GM18520 (cell line): ENCODE data around the gene GNG11.
"Not testable (repeated sequence)": the region's sequence is repeated elsewhere in the genome, so short reads cannot be mapped to it uniquely, and the experiment has no call there.

Experiments used
- ATAC-seq: cut with Tn5 transposase; IDR thresholded peaks from one replicate; pipeline ENCODE4 v1.9.1; 2021; ENCODE audit not compliant: unreplicated experiment

GNG11 gene

GRCh38 chr7:93911242-93911641 is 10.3 kb upstream of the GNG11 start:
- ATAC-seq: not testable (repeated sequence)

- peak; percentile 37 for ATAC-seq
Observed at GRCh38 chr7:93911661-93912060, 9.9 kb upstream of the GNG11 start.

- ATAC-seq: no peak
Observed at GRCh38 chr7:93913197-93913596, 8.3 kb upstream of the GNG11 start.

DNA sequence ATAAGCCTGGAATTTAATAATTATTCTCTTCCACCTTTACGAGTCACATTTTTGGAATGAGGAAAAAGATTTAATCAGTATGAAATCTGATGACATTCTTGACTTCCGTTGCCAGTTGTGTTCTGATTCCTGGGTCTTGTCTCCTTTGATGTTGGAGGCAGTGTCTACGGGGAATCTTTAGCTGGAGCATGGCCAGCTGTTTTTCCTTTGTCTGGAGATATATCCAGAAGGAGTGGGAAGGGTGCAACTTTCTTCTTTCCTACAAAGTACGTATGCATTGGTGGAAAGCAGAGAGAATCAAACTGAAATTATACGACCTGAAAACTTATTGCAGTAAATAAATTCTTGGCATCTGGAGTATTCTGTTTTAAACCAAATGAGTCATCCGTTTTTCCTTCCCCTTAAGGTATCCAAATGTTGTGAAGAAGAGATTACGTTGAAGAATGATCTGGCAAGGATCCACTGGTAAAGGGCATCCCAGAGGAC is 6.9 kb upstream of the GNG11 start:
- ATAC-seq: no peak

- ATAC-seq: not testable (repeated sequence)
Observed at GRCh38 chr7:93915206-93915842, 6.2 kb upstream of the GNG11 start.

DNA sequence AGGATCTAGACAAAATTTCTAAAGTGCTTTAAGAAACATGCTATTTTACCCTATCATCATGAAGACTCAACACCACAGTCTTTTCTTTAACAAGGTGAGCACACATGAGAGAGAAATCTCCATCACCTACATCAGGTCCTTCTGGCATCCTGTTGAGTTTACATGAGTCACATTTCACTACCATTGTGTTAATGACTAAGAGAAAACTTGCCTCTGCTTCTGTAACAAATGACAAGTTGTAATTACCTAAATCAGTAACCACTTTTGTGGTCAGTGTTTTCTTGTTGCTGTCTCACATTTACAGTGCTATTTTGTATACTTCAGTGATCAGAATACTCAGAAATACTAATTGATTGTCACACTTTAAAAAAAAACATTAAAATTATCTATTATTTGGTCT is 5.6 kb upstream of the GNG11 start:
- ATAC-seq: peak; percentile 76

GRCh38 chr7:93916315-93916714 is 5.2 kb upstream of the GNG11 start:
- ATAC-seq: not testable (repeated sequence)

- no peak for ATAC-seq
Observed at GRCh38 chr7:93920496-93921182, 896 bp upstream of the GNG11 start.

GRCh38 chr7:93921186-93921585 is 349 bp upstream of the GNG11 start:
- ATAC-seq: no peak

DNA sequence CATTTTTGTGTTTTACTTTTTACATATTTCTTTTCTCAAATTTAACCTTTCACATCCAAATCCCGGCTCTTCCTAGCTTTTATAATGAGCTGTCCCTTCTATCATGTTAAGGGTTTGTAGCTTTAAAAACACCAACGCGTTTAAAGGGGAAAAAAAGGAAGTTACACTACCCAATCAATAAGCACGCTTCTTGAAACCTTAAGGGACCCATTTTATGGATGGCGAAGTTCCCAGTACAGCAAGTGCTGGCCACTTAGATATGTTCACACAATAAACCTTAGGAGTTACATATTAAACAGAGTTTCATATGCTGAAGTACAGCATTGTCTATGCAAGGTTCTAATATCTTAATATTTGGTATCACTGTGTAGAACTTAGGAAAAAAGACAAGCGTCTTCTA is 1.8 kb downstream of the GNG11 start:
- ATAC-seq: no peak

DNA sequence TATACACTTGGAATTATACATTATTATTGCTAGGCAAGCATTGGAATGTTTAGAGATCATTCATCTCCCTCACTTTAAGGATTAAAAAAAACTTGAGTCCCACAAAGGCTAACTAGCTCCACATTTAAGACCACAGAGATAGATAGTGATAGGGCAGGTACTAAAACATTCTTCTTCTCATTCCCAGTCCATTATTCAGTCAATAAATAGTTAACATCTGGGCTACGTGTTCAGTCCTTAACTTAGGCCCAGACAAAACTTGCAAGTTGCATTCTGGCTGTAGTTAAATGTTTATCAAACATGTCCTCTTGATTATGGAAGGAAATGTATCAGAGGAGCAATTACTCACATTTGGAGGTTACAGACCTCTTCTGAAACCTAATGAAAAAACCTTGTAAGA is 2.4 kb downstream of the GNG11 start:
- ATAC-seq: no peak

- no peak for ATAC-seq
Observed at GRCh38 chr7:93926800-93927199, 5.3 kb downstream of the GNG11 start.

DNA sequence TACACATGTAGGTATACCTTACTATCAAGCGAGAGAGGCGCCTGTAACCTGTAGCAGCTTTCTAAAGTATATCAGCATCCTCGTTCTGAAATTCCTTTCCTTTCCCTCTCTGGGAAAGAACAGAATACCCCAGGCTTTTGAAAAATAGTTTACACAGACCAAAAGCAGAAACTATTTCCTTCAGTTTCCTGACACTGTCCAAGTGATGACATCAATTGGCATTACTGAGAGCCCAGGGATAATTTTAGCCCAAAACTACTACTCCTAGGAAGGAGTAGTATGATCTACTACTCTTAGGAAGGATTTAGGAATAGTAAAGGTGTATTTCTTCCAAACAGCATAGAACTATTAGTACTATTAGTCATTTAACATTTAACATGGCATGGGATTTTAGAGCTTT is 6.0 kb downstream of the GNG11 start:
- no peak for ATAC-seq

DNA sequence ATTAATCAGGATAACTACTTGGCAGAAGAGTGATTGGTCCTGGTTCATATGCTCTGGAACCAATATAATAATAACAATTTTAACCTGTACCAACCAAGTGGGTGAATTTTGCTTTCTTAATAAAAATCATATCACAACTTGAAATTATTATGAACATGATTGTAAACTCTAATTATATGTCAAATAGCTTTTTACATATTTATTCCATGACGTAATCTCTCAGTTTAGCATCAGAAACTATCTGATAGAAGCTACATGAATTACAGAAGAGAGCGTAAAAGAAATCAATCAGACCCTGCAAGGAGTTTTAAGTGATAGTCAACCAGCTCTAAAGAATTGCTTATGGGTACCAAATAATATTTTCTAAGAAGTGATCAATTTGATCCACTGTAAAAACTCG is 10.1 kb downstream of the GNG11 start:
- ATAC-seq: no peak

- ATAC-seq: no peak
Observed at GRCh38 chr7:93933156-93933555, 11.6 kb downstream of the GNG11 start.

DNA sequence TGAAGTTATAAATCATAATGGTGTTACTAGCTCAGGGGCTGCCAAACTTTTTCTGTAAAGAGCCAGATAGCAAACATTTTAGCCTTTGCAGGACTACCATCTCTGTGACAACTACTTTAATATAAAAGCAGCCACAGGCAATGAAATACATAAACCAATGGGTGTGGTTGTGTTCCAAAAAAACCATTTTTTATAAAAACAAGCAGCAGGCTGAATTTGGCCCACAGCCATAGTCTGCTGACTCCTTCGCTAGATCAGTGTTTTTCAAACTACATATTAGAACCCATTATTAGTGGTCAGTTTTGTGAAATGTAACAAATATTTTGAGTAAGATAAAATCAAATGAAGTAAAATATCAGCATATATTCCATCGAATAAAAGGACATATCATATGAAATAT is 13.6 kb downstream of the GNG11 start:
- no peak for ATAC-seq

DNA sequence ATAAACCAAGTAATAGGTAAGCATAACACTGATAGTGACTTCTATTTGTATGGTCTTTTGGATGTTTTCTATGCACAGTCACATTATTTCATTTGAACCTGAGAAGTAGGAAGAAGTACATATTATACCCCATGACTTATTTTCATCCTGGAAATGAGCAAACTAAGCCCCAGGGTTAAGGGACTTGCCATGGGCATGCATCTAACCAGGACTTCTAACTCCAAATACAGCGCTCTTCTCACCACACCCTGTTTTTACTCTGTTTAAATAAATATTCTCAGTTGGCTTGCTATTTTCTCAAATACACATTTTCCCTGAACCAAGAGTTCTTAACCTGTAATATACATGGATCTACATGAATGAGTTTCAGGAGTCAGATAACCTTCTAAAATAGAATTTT is 16.3 kb downstream of the GNG11 start:
- ATAC-seq: no peak

DNA sequence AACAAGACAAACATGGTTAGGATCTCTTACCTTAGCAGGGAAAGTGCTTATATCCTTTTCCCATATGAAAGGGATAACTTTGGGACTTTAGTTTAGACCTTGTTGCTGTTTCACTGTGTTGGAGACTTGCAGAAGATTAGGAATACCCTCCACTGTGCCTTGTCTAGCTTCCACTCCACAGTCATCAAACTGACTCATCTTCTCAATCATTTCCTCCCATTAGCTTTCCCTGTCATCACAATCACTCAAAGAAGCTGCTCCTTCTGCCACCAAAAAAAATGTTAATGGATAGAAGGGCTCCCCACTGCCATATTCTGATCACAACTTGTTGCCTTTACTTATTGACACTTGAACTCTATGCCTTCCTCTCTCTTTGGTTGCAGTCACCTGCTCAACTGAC is 16.8 kb downstream of the GNG11 start:
- ATAC-seq: no peak

GRCh38 chr7:93941945-93942344 is 20.4 kb downstream of the GNG11 start:
- ATAC-seq: no peak

DNA sequence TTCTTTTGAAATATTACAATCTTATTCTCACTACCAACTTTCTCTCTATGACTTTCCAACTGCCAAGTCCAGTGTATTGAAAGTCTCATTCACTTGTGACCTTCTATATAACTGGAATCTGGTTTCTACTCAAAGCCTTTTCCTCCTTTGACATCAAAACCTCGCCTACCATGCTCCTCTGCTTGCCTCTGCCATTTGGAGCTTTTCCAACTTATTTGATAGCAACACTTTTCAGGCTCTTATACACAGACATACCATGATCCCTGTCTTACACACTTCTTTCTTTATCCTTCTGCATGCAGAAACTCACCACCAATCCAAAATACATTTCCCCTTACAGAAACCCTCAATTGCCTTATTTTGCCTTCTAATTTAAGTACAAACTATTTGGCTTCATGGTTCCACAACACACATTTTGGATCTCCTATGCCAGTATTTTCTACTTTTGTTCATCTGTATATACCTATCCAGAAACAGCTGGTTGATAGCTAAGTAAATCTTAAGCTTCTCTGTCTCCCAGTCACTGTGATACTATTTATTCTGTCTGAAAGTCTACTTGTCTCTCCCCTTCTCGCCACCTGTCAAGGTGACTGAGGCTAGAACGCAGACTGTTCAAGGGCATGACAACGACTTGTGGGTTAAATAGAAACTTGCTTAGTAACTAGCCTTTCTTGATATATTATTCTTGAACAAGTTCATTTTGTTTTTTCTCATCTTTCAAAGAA is 22.4 kb downstream of the GNG11 start:
- ATAC-seq: no peak

- no peak for ATAC-seq
Observed at GRCh38 chr7:93944673-93945072, 23.1 kb downstream of the GNG11 start.

DNA sequence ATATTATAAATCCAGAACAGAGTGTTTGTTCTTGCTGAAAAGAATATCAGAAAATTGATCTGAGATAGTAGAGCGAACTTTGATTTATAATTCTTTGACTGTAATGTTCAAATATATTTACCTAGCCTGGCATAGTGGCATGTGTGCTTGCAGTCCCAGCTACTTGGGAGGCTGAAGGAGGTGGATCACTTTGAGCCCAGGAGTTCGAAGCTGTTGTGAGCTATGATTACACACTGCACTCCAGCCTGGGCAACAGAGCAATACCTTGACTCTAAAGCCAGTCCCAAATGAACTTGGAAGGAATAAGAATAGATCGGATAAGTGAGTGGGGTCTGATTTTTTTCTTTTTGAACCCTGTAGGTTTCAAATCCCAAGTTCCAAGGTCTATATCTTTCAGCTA is 23.5 kb downstream of the GNG11 start:
- no peak for ATAC-seq
